ENCODE results near the gene TACR1. TPM values are rescaled to one million over a fixed set of nuclear protein-coding genes. Genes with fewer than 3 reads are reported as not detected.

Gene TACR1
- total RNA-seq, 1 experiment from 2014 or later, result not detected

DNA sequence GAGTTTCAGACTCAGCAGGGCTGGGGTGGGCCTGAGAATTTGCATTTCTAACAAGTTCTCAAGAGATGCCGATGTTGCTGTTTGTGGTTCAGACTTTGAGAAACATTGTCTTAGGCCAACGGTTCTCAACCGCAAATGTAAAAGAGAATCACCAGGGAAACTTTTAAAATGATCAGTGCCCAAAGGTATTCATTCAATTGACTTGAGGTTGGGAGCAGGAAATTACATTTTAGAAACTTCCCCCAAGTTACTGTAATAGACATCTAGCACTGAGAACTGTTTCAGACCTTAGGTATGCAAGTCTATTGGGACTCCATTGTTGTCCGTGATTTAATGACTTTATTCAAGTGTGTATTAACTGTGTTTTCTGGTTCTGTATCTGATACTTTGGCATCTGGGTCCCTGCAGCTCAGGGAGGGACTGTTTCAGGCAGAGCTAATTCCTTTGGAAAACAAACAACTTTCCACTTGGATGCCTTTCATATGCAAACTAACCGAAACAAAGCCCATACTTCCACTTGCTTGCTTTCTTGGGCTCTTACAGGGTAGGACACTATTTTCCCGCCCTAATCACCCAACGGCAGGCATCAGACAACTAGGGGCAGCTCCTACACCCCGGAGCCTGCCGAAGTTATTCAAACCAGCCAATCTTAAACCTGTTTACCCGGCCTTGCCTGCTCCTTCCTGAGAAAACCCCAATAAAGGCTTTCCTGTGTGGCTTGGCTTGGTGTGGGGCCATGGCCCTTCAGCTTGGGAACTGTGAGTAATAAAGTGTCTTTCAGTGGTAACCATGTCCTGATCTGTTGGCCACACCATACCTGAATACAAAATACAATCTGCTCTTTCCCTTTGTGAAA, 143.3 kb downstream of the TACR1 start:
- Histone ChIP-seq H3K9me2 (ENCODE audit: insufficient read depth) (no peaks in the 10 kb centered on the region), H3K27ac (no peak overlapping the region), H3K4me2 (no peak overlapping the region), H3F3A (ENCODE audit: insufficient read depth, low read depth) (no peaks in the 10 kb centered on the region), H3K79me2 (ENCODE audit: low read depth) (no peaks in the 10 kb centered on the region), H3K4me1 (replicated peaks; ENCODE audit: insufficient read depth) (no peaks in the 10 kb centered on the region), H3K36me3 (ENCODE audit: low read depth) (no peaks in the 10 kb centered on the region), H2AFZ (no peak overlapping the region), H3K27me3 (ENCODE audit: insufficient read depth, low read depth) (no peaks in the 10 kb centered on the region), H4K20me1 (ENCODE audit: insufficient read depth) (no peaks in the 10 kb centered on the region), H3K9me3 (ENCODE audit: insufficient read depth, low read depth) (no peaks in the 10 kb centered on the region), H3K4me3 (no peak overlapping the region)
- ChIA-PET CTCF (interaction anchor here (0.6 kb wide), 1 partner anchor 216 kb away, joined by 3 read pairs; no protein-coding TSS in a partner anchor), POLR2A (ENCODE audit: unreplicated experiment) (no interaction called here)
- no TSS peak for BruUV-seq (replicated peaks)
- intact Hi-C loops (cut with micrococcal nuclease; ENCODE audit: unreplicated experiment), result loop anchor here (10.0 kb wide), 1 partner anchor 131 kb away; no protein-coding TSS in a partner anchor
- TF ChIP-seq CTCF (conservative IDR thresholded peaks at IDR 0.05) (no peak), EZH2 (IDR thresholded peaks at IDR 0.05; ENCODE audit: low read depth) (no peak)
- no peak for DNase-seq

GRCh38 chr2:75055142-75055819, 144.0 kb downstream of the TACR1 start:
- Histone ChIP-seq H3K4me1 (replicated peaks; ENCODE audit: insufficient read depth) (no peaks in the 10 kb centered on the region), H2AFZ (no peak overlapping the region), H3K9me3 (ENCODE audit: insufficient read depth, low read depth) (no peaks in the 10 kb centered on the region), H3K27ac (no peak overlapping the region), H3K4me2 (no peak overlapping the region), H3F3A (ENCODE audit: insufficient read depth, low read depth) (no peaks in the 10 kb centered on the region), H3K9me2 (ENCODE audit: insufficient read depth) (no peaks in the 10 kb centered on the region), H3K27me3 (ENCODE audit: insufficient read depth, low read depth) (no peaks in the 10 kb centered on the region), H3K79me2 (ENCODE audit: low read depth) (no peaks in the 10 kb centered on the region), H3K36me3 (ENCODE audit: low read depth) (no peaks in the 10 kb centered on the region), H3K4me3 (no peak overlapping the region), H4K20me1 (ENCODE audit: insufficient read depth) (no peaks in the 10 kb centered on the region)
- intact Hi-C loops (cut with micrococcal nuclease; ENCODE audit: unreplicated experiment), result loop anchor here (10.0 kb wide), 1 partner anchor 130 kb away; no protein-coding TSS in a partner anchor
- no TSS peak for BruUV-seq (replicated peaks)
- TF ChIP-seq CTCF (conservative IDR thresholded peaks at IDR 0.05), result no peak
- TF ChIP-seq EZH2 (IDR thresholded peaks at IDR 0.05; ENCODE audit: low read depth), result no peak
- POLR2A ChIA-PET (ENCODE audit: unreplicated experiment), result no interaction called here
- no peak for DNase-seq
- CTCF ChIA-PET, result no interaction called here

DNA sequence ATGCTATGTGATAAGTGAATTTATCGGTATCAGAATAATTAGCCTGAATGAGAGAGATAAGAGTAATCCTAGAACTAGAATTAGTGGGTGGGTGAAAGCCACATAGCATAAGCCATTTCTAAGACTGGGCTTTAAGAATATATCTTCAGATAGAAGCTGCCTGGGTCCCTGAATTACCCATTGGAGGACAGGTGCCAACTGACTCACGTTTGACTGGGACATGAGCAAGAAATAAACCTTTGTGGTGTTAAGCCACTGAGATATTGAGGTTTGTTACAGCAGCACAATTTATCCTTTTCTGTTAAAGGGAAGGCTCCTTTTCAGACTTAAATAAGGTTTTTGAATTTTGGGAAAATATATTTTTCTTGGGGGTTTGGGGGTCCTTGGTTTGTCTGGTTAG, 145.0 kb downstream of the TACR1 start:
- ChIA-PET CTCF (no interaction called here), POLR2A (ENCODE audit: unreplicated experiment) (no interaction called here)
- Histone ChIP-seq H3K27ac (no peak overlapping the region), H3F3A (ENCODE audit: insufficient read depth, low read depth) (no peaks in the 10 kb centered on the region), H3K4me2 (no peak overlapping the region), H2AFZ (no peak overlapping the region), H3K27me3 (ENCODE audit: insufficient read depth, low read depth) (no peaks in the 10 kb centered on the region), H4K20me1 (ENCODE audit: insufficient read depth) (no peaks in the 10 kb centered on the region), H3K4me1 (replicated peaks; ENCODE audit: insufficient read depth) (no peaks in the 10 kb centered on the region), H3K36me3 (ENCODE audit: low read depth) (no peaks in the 10 kb centered on the region), H3K9me2 (ENCODE audit: insufficient read depth) (no peaks in the 10 kb centered on the region), H3K4me3 (no peak overlapping the region), H3K79me2 (ENCODE audit: low read depth) (no peaks in the 10 kb centered on the region), H3K9me3 (ENCODE audit: insufficient read depth, low read depth) (no peaks in the 10 kb centered on the region)
- no peak for DNase-seq
- intact Hi-C loops (cut with micrococcal nuclease; ENCODE audit: unreplicated experiment), result loop anchor here (5.0 to 10.0 kb wide), 2 partner anchors 129 to 573 kb away; no protein-coding TSS in a partner anchor
- BruUV-seq (replicated peaks), result no TSS peak
- no peak for TF ChIP-seq EZH2 (IDR thresholded peaks at IDR 0.05; ENCODE audit: low read depth)
- TF ChIP-seq CTCF (conservative IDR thresholded peaks at IDR 0.05), result no peak
